Hepatocyte (in vitro differentiated cells): Measurements from ENCODE around the gene EEF2K. TPM values are rescaled to one million over a fixed set of nuclear protein-coding genes. Genes with fewer than 3 reads are reported as not detected.

ENCODE experiments used
- DNase-seq: peaks from one replicate; pipeline ENCODE4 v3.0.0-alpha.2; 2016; ENCODE audit warnings: low spot score
- H2AFZ ChIP-seq: fragments of 200-600 bp; sonication (generic); 2 replicates; pipeline ENCODE4 v1.6.0; 2016; ENCODE audit warnings: antibody characterized with exemption, mild to moderate bottlenecking
- H3K27ac ChIP-seq: fragments of 200-600 bp; sonication (generic); 2 replicates; pipeline ENCODE4 v1.5.1; 2016; ENCODE audit warnings: mild to moderate bottlenecking
- H3K27me3 ChIP-seq: fragments of 200-600 bp; sonication (generic); 2 replicates; pipeline ENCODE4 v1.6.1; 2016
- H3K36me3 ChIP-seq: fragments of 200-600 bp; sonication (generic); replicated peaks from 2 replicates; pipeline ENCODE4 v1.5.1; 2016; ENCODE audit warnings: low read depth; ENCODE audit not compliant: insufficient read depth
- H3K4me1 ChIP-seq: fragments of 200-600 bp; sonication (generic); 2 replicates; pipeline ENCODE4 v1.5.1; 2016; ENCODE audit warnings: mild to moderate bottlenecking, moderate library complexity; ENCODE audit not compliant: insufficient read depth
- H3K4me2 ChIP-seq: fragments of 200-600 bp; sonication (generic); 2 replicates; pipeline ENCODE4 v1.6.0; 2016
- H3K4me3 ChIP-seq: fragments of 200-600 bp; sonication (generic); 2 replicates; pipeline ENCODE4 v1.5.1; 2016; ENCODE audit warnings: mild to moderate bottlenecking
- H3K79me2 ChIP-seq: fragments of 200-600 bp; sonication (generic); 2 replicates; pipeline ENCODE4 v1.6.0; 2017; ENCODE audit warnings: mild to moderate bottlenecking
- H3K9me2 ChIP-seq: fragments of 200-600 bp; sonication (generic); replicated peaks from 2 replicates; pipeline ENCODE4 v1.6.0; 2017; ENCODE audit warnings: mild to moderate bottlenecking; ENCODE audit not compliant: insufficient read depth
- H3K9me3 ChIP-seq: fragments of 200-600 bp; sonication (generic); 2 replicates; pipeline ENCODE4 v1.5.1; 2016; ENCODE audit warnings: low read depth, mild to moderate bottlenecking
- H4K20me1 ChIP-seq: fragments of 200-600 bp; sonication (generic); 2 replicates; pipeline ENCODE4 v1.6.0; 2016; ENCODE audit warnings: mild to moderate bottlenecking; ENCODE audit not compliant: insufficient read depth, poor library complexity, severe bottlenecking
- EZH2 ChIP-seq: fragments of 200-600 bp; sonication (generic); IDR thresholded peaks from 2 replicates; pipeline ENCODE4 v1.6.1; 2016; ENCODE audit warnings: antibody characterized with exemption, mild to moderate bottlenecking, borderline replicate concordance
- EZH2phosphoT487 ChIP-seq: fragments of 200-600 bp; sonication (generic); IDR thresholded peaks from one replicate; pipeline ENCODE4 v1.6.1; 2018; ENCODE audit warnings: antibody characterized with exemption, mild to moderate bottlenecking, low read depth, moderate library complexity; ENCODE audit not compliant: unreplicated experiment, severe bottlenecking
- WGBS: methylation state at CpG from one replicate; pipeline ENCODE4 v1.1.6; 2016; ENCODE audit warnings: low lambda C conversion rate; ENCODE audit errors: missing lambda C conversion rate; 5-methylcytosine and 5-hydroxymethylcytosine counted together
- polyA plus RNA-seq: library from polyadenylated mRNA; unstranded; fragments of >200 nt; fragmentation: Nextera tagmentation; extraction: Ambion mirVana; gene quantifications from 2 replicates; pipeline ENCODE4 v1.2.1, GENCODE V29; 2016
- total RNA-seq: library from RNA; depleted of rRNA; stranded (reverse); fragments of >200 nt; gene quantifications from 2 replicates; pipeline ENCODE4 v1.2.3, GENCODE V29; 2014
- TF ChIP-seq, protein P1 (sequence below): fragments of 200-600 bp; sonication (generic); IDR thresholded peaks from 2 replicates; pipeline ENCODE4 v1.5.1; 2016; ENCODE audit warnings: antibody characterized with exemption, mild to moderate bottlenecking; ENCODE audit not compliant: poor library complexity

Gene EEF2K
- total and polyA plus RNA-seq, 2 experiments from 2014 or later, result 7.9 to 15.1 TPM

DNA sequence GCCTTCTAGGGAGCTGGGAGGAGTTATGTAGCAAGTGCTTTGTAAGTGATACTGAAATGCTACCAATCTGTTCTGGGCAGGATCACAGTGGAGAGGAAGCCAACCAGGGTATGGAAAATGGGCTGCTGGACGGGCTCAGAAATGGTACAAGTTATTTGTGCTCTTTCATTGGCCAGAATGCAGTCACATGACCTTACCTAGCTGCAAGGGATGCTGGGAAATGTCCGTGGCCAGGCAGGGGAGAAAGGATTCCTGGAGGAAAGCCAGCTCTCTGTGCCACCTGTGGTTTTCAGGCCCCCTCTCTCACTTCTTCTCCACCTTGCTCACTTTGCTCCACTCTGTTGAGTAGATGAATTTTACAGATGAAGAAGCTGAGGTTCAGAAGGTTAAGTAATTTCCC lies 4.8 kb downstream of the EEF2K start:
- Histone ChIP-seq H3K79me2 (peaks cover 85% of the 10 kb centered on the region), H3K9me3 (no peaks in the 10 kb centered on the region), H3K4me3 (no peak overlapping the region), H3K27ac (no peak overlapping the region), H3K36me3 (no peaks in the 10 kb centered on the region), H3K27me3 (no peaks in the 10 kb centered on the region), H3K4me2 (no peak overlapping the region), H4K20me1 (peaks cover 28% of the 10 kb centered on the region), H3K4me1 (peaks cover 6% of the 10 kb centered on the region), H2AFZ (no peak overlapping the region), H3K9me2 (no peaks in the 10 kb centered on the region)
- WGBS, result 100% methylated on average over 2 of the region's 2 CpGs
- DNase-seq, result no peak
- TF ChIP-seq EZH2phosphoT487, result no peak
- TF ChIP-seq EZH2, result no peak
- TF ChIP-seq, protein P1, sequence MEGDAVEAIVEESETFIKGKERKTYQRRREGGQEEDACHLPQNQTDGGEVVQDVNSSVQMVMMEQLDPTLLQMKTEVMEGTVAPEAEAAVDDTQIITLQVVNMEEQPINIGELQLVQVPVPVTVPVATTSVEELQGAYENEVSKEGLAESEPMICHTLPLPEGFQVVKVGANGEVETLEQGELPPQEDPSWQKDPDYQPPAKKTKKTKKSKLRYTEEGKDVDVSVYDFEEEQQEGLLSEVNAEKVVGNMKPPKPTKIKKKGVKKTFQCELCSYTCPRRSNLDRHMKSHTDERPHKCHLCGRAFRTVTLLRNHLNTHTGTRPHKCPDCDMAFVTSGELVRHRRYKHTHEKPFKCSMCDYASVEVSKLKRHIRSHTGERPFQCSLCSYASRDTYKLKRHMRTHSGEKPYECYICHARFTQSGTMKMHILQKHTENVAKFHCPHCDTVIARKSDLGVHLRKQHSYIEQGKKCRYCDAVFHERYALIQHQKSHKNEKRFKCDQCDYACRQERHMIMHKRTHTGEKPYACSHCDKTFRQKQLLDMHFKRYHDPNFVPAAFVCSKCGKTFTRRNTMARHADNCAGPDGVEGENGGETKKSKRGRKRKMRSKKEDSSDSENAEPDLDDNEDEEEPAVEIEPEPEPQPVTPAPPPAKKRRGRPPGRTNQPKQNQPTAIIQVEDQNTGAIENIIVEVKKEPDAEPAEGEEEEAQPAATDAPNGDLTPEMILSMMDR, result no peak

DNA sequence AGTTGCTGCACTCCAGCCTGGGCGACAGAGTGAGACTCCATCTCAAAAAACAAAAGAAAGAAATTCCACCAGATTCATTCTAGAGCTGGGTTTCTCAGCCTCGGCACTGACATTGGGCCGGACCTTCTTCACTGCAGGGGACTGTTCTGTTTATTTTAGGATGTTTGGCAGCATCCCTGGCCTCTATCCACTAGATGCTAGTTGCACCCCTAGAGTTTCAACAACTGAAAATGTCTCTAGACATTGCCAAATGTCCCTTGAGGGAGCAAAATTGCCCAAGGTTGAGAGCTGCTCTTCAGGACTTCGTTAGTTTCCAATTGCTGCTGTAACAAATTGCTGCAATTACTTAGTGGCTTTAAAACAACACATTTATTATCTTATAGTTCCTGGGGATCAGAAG lies 7.2 kb downstream of the EEF2K start:
- no peak overlapping the region for H3K27ac ChIP-seq
- H3K27me3 ChIP-seq, result no peaks in the 10 kb centered on the region
- H3K79me2 ChIP-seq, result peaks cover 78% of the 10 kb centered on the region
- H3K9me3 ChIP-seq, result no peaks in the 10 kb centered on the region
- H3K9me2 ChIP-seq, result no peaks in the 10 kb centered on the region
- WGBS, result 97% methylated on average over 4 of the region's 4 CpGs
- H3K36me3 ChIP-seq, result no peaks in the 10 kb centered on the region
- TF ChIP-seq EZH2phosphoT487, result no peak
- TF ChIP-seq EZH2, result no peak
- TF ChIP-seq, protein P1, result no peak
- peaks cover 17% of the 10 kb centered on the region for H4K20me1 ChIP-seq
- H2AFZ ChIP-seq, result no peak overlapping the region
- no peak overlapping the region for H3K4me3 ChIP-seq
- no peak overlapping the region for H3K4me2 ChIP-seq
- H3K4me1 ChIP-seq, result peaks cover 4% of the 10 kb centered on the region
- DNase-seq, result no peak

DNA sequence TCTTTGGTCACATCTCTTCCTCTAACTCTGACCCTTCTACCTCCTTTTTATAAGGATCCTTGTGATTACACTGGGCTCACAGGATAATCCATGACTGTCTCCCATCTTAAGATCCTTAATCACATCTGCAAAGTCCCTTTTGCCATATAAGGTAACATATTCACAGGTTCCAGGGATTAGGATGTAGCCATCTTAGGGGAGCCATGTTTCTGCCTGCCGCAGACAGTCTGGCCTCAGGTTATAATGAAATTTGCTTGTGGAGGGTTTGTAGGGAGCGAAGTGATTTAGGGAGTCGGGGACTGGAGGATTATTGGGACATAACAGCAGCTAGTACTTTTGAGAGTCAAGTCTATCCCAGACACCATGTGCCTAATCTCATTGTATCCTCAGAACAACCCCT lies 7.7 kb downstream of the EEF2K start:
- Histone ChIP-seq H3K9me2 (no peaks in the 10 kb centered on the region), H3K27me3 (no peaks in the 10 kb centered on the region), H3K36me3 (no peaks in the 10 kb centered on the region), H3K9me3 (no peaks in the 10 kb centered on the region), H2AFZ (no peak overlapping the region), H3K4me1 (peaks cover 4% of the 10 kb centered on the region), H3K27ac (no peak overlapping the region), H3K4me2 (no peak overlapping the region), H3K79me2 (peaks cover 76% of the 10 kb centered on the region), H4K20me1 (peaks cover 16% of the 10 kb centered on the region), H3K4me3 (no peak overlapping the region)
- WGBS, result 88% methylated on average over 3 of the region's 3 CpGs
- DNase-seq, result no peak
- no peak for TF ChIP-seq EZH2phosphoT487
- TF ChIP-seq, protein P1, result no peak
- TF ChIP-seq EZH2, result no peak

DNA sequence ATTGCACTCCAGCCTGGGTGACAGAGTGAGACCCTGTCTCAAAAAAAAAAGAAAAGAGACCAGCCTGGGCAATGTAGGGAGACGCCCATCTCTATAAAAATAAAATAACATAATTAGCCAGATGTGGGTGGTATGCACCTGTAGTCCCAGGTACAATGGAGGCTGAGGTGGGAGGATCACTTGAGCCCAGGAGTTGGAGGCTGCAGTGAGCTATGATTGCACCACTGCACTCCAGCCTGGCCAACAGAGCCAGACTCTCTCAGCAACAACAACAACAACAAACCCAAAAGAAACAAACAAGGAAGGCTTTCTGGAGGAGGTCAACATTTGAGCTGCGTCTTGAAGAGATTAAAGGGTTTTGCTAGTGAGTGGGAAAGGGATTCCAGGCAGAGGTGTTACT lies 8.3 kb downstream of the EEF2K start:
- TF ChIP-seq, protein P1, result no peak
- TF ChIP-seq EZH2 (no peak), EZH2phosphoT487 (no peak)
- 89% methylated on average over 2 of the region's 2 CpGs for WGBS
- peaks cover 75% of the 10 kb centered on the region for H3K79me2 ChIP-seq
- H3K27me3 ChIP-seq, result no peaks in the 10 kb centered on the region
- H4K20me1 ChIP-seq, result peaks cover 16% of the 10 kb centered on the region
- H3K36me3 ChIP-seq, result no peaks in the 10 kb centered on the region
- H3K4me1 ChIP-seq, result peaks cover 4% of the 10 kb centered on the region
- no peak for DNase-seq
- no peak overlapping the region for H3K27ac ChIP-seq
- no peaks in the 10 kb centered on the region for H3K9me3 ChIP-seq
- H3K4me3 ChIP-seq, result no peak overlapping the region
- H3K9me2 ChIP-seq, result no peaks in the 10 kb centered on the region
- H2AFZ ChIP-seq, result no peak overlapping the region
- no peak overlapping the region for H3K4me2 ChIP-seq
